ENCODE results near the gene SPATA31D3.

The SPATA31D3 gene

GRCh38 chr9:81974764-81975163 is 31.5 kb downstream of the SPATA31D3 start:
- H3K27ac Mint-ChIP-seq = no peak overlapping the region

GRCh38 chr9:81976351-81976750 is 33.1 kb downstream of the SPATA31D3 start:
- Mint-ChIP-seq H3K27me3 (ENCODE audit: low read depth, poor library complexity) (peaks cover 2% of the 10 kb centered on the region), H3K4me1 (no peaks in the 10 kb centered on the region), H3K9me3 (peaks cover 7% of the 10 kb centered on the region), H3K27ac (no peak overlapping the region), H3K4me3 (no peak overlapping the region), H3K36me3 (ENCODE audit: low read depth) (no peaks in the 10 kb centered on the region)
- TF ChIP-seq CTCF (IDR thresholded peaks at IDR 0.05) = no peak
- DNase-seq = no peak

More at GRCh38 chr9:81974764-81975163, 31.5 kb downstream of the SPATA31D3 start:
- no peak for DNase-seq
- no peak for TF ChIP-seq CTCF (IDR thresholded peaks at IDR 0.05)
- Mint-ChIP-seq H3K9me3 (peaks cover 7% of the 10 kb centered on the region), H3K36me3 (ENCODE audit: low read depth) (no peaks in the 10 kb centered on the region), H3K4me1 (no peaks in the 10 kb centered on the region), H3K4me3 (no peak overlapping the region), H3K27me3 (ENCODE audit: low read depth, poor library complexity) (peaks cover 2% of the 10 kb centered on the region)

- Mint-ChIP-seq H3K4me3 (no peak overlapping the region), H3K27me3 (ENCODE audit: low read depth, poor library complexity) (peaks cover 2% of the 10 kb centered on the region), H3K9me3 (peaks cover 6% of the 10 kb centered on the region), H3K36me3 (ENCODE audit: low read depth) (no peaks in the 10 kb centered on the region), H3K4me1 (no peaks in the 10 kb centered on the region), H3K27ac (no peak overlapping the region)
- no peak for TF ChIP-seq CTCF (IDR thresholded peaks at IDR 0.05)
- no peak for DNase-seq
Measured at GRCh38 chr9:81979196-81979595, 35.9 kb downstream of the SPATA31D3 start.

GRCh38 chr9:81980568-81980967 is 37.3 kb downstream of the SPATA31D3 start:
- Mint-ChIP-seq H3K9me3 (no peaks in the 10 kb centered on the region), H3K27ac (no peak overlapping the region), H3K27me3 (ENCODE audit: low read depth, poor library complexity) (no peaks in the 10 kb centered on the region), H3K4me1 (no peaks in the 10 kb centered on the region), H3K4me3 (no peak overlapping the region), H3K36me3 (ENCODE audit: low read depth) (no peaks in the 10 kb centered on the region)
- DNase-seq = no peak
- no peak for TF ChIP-seq CTCF (IDR thresholded peaks at IDR 0.05)

- Mint-ChIP-seq H3K4me3 (no peak overlapping the region), H3K4me1 (no peaks in the 10 kb centered on the region), H3K27ac (no peak overlapping the region), H3K27me3 (ENCODE audit: low read depth, poor library complexity) (no peaks in the 10 kb centered on the region), H3K9me3 (no peaks in the 10 kb centered on the region), H3K36me3 (ENCODE audit: low read depth) (no peaks in the 10 kb centered on the region)
- no peak for DNase-seq
- TF ChIP-seq CTCF (IDR thresholded peaks at IDR 0.05) = no peak
Measured at GRCh38 chr9:81981883-81982282, 38.6 kb downstream of the SPATA31D3 start.

- H3K9me3 Mint-ChIP-seq = no peaks in the 10 kb centered on the region
- H3K4me3 Mint-ChIP-seq = no peak overlapping the region
- H3K27ac Mint-ChIP-seq = no peak overlapping the region
- no peaks in the 10 kb centered on the region for H3K4me1 Mint-ChIP-seq
- no peaks in the 10 kb centered on the region for H3K27me3 Mint-ChIP-seq (ENCODE audit: low read depth, poor library complexity)
- H3K36me3 Mint-ChIP-seq (ENCODE audit: low read depth) = no peaks in the 10 kb centered on the region
- TF ChIP-seq CTCF (IDR thresholded peaks at IDR 0.05) = no peak
- no peak for DNase-seq
Measured at GRCh38 chr9:81984928-81985327, 41.6 kb downstream of the SPATA31D3 start.

Measured in nephron progenitor cell (in vitro differentiated cells).